A549 (cell line): ENCODE results near the gene PITPNC1. TPM values are rescaled to one million over a fixed set of nuclear protein-coding genes. Genes with fewer than 3 reads are reported as not detected.

ENCODE experiments used
- ATAC-seq, 2 experiments: fragments of 200-7000 bp in 1 of 2; fragments of >200 bp in 1 of 2; cut with Nextera tagmentation in 1 of 2; cut with Tn5 transposase in 1 of 2; 3 replicates each; pipeline versions ENCODE4 v1.8.0 to v1.9.1; 2018 to 2020; ENCODE audit warnings: mild to moderate bottlenecking in 1 of 2, moderate library complexity in 1 of 2
- CTCF ChIA-PET: fragments of 300-600 bp; sonication (Branson Sonifier 250); formaldehyde crosslinking; extraction: SDS; loops from one replicate; lab custom pipeline; 2021; ENCODE audit warnings: antibody characterized with exemption, inconsistent platforms; lab: Yijun Ruan, JAX
- POLR2A ChIA-PET: fragments of 350-600 bp; formaldehyde crosslinking; extraction: SDS; loops from one replicate; lab custom pipeline; 2021; ENCODE audit warnings: antibody characterized with exemption, inconsistent platforms; lab: Yijun Ruan, JAX
- DNase-seq, 2 experiments: peaks; one replicate each; pipeline versions ENCODE4 v3.0.0 to v3.0.0-alpha.2; 2011 to 2016; ENCODE audit warnings: low read depth in 1 of 2, low spot score in 1 of 2
- FAIRE-seq: peaks from 2 replicates; lab custom pipeline; 2011; peaks lifted over from hg19 to GRCh38; lab: Jason Lieb, UNC
- H3K27ac ChIP-seq, 2 experiments: fragments of >200 bp; sonication (Bioruptor Twin); formaldehyde crosslinking; 3 replicates each; pipeline ENCODE4 v1.5.1; 2016 to 2017
- H3K4me1 ChIP-seq: fragments of >200 bp; sonication (Bioruptor Twin); formaldehyde crosslinking; 3 replicates; pipeline ENCODE4 v1.6.1; 2016
- H3K4me2 ChIP-seq: fragments of >200 bp; sonication (Bioruptor Twin); formaldehyde crosslinking; 3 replicates; pipeline ENCODE4 v1.6.1; 2016
- H3K4me3 ChIP-seq: fragments of >200 bp; sonication (Bioruptor Twin); formaldehyde crosslinking; 3 replicates; pipeline ENCODE4 v1.5.1; 2016
- H3K9me3 ChIP-seq: fragments of >200 bp; sonication (Bioruptor Twin); formaldehyde crosslinking; 3 replicates; pipeline ENCODE4 v1.6.1; 2016
- BCL3 ChIP-seq: fragments of >200 bp; sonication (Bioruptor Twin); formaldehyde crosslinking; IDR thresholded peaks from 3 replicates; pipeline ENCODE4 v1.6.1; 2016
- CEBPB ChIP-seq, 2 experiments: fragments of >200 bp in 1 of 2; sonication (Bioruptor Twin) in 1 of 2; formaldehyde crosslinking in 1 of 2; IDR thresholded peaks; 2 replicates each; pipeline ENCODE4 v1.6.1; 2012 to 2016
- CHD2 ChIP-seq: fragments of 150-350 bp; IDR thresholded peaks from 2 replicates; pipeline ENCODE4 v1.6.1; 2014; ENCODE audit warnings: low read length; ENCODE audit not compliant: partially characterized antibody
- CTCF ChIP-seq: fragments of >200 bp; sonication (Bioruptor Twin); formaldehyde crosslinking; IDR thresholded peaks from 3 replicates; pipeline ENCODE4 v1.5.1; 2016
- EHMT2 ChIP-seq: fragments of 200-600 bp; sonication (generic); IDR thresholded peaks from 2 replicates; pipeline ENCODE4 v1.6.1; 2016; ENCODE audit warnings: antibody characterized with exemption, low read depth, mild to moderate bottlenecking, moderate library complexity
- ELK1 ChIP-seq: fragments of 150-350 bp; IDR thresholded peaks from 2 replicates; pipeline ENCODE4 v1.6.1; 2014; ENCODE audit warnings: low read depth, mild to moderate bottlenecking, low read length
- FOSL2 ChIP-seq, 2 experiments: fragments of 450-650 bp in 1 of 2; fragments of >200 bp in 1 of 2; sonication (Bioruptor Twin) in 1 of 2; formaldehyde crosslinking; IDR thresholded peaks; 2 replicates each; pipeline versions ENCODE4 v1.5.0 to v1.6.1; 2016 to 2020; ENCODE audit warnings: mild to moderate bottlenecking in 1 of 2, moderate library complexity in 1 of 2
- GATA3 ChIP-seq: IDR thresholded peaks from 2 replicates; pipeline ENCODE4 v1.6.1; 2012; ENCODE audit warnings: borderline replicate concordance
- HDAC2 ChIP-seq: fragments of 200-600 bp; sonication (generic); IDR thresholded peaks from 2 replicates; pipeline ENCODE4 v1.6.1; 2016
- JUN ChIP-seq, 2 experiments: fragments of >200 bp; sonication (Bioruptor Twin); formaldehyde crosslinking; IDR thresholded peaks; 2 replicates in 1 of 2; 3 replicates in 1 of 2; pipeline ENCODE4 v1.6.1; 2016 to 2017
- KDM5A ChIP-seq: fragments of 200-600 bp; sonication (generic); IDR thresholded peaks from 2 replicates; pipeline ENCODE4 v1.6.1; 2016; ENCODE audit warnings: antibody characterized with exemption, mild to moderate bottlenecking
- MAFK ChIP-seq: fragments of 450-650 bp; IDR thresholded peaks from 2 replicates; pipeline ENCODE4 v1.6.1; 2014; ENCODE audit not compliant: partially characterized antibody
- MAX ChIP-seq: IDR thresholded peaks from 2 replicates; pipeline ENCODE4 v1.6.1; 2012
- MAZ ChIP-seq: fragments of 150-350 bp; IDR thresholded peaks from 2 replicates; pipeline ENCODE4 v1.6.1; 2014; ENCODE audit warnings: antibody characterized with exemption, low read depth, low read length, borderline replicate concordance
- MYC ChIP-seq: IDR thresholded peaks from 2 replicates; pipeline ENCODE4 v1.6.1; 2012; ENCODE audit warnings: mild to moderate bottlenecking, inconsistent platforms, low read length, improper control_type of control experiment, borderline replicate concordance
- PBX3 ChIP-seq: IDR thresholded peaks from 2 replicates; pipeline ENCODE4 v1.6.1; 2012
- PHF8 ChIP-seq: fragments of 200-600 bp; sonication (generic); IDR thresholded peaks from 2 replicates; pipeline ENCODE4 v1.6.1; 2016; ENCODE audit warnings: low read depth, mild to moderate bottlenecking, antibody characterized with exemption, moderate library complexity, borderline replicate concordance
- POLR2A ChIP-seq: IDR thresholded peaks from 2 replicates; pipeline ENCODE4 v1.6.1; 2012; ENCODE audit warnings: mild to moderate bottlenecking, low read length
- POLR2AphosphoS2 ChIP-seq: conservative IDR thresholded peaks from 2 replicates; pipeline ENCODE4 v1.6.1; 2012; ENCODE audit warnings: low read length, improper control_type of control experiment, inconsistent platforms
- RAD21 ChIP-seq, 2 experiments: fragments of >200 bp in 1 of 2; sonication (Bioruptor Twin) in 1 of 2; formaldehyde crosslinking in 1 of 2; IDR thresholded peaks in 1 of 2; conservative IDR thresholded peaks in 1 of 2; 2 replicates in 1 of 2; 3 replicates in 1 of 2; pipeline ENCODE4 v1.6.1; 2012 to 2018; ENCODE audit warnings: inconsistent platforms in 1 of 2
- RCOR1 ChIP-seq: fragments of 150-350 bp; IDR thresholded peaks from 2 replicates; pipeline ENCODE4 v1.6.1; 2014; ENCODE audit warnings: antibody characterized with exemption, low read length, low read depth
- REST ChIP-seq: fragments of 200-600 bp; sonication (generic); IDR thresholded peaks from 2 replicates; pipeline ENCODE4 v1.6.1; 2016; ENCODE audit warnings: antibody characterized with exemption, mild to moderate bottlenecking, moderate library complexity
- RNF2 ChIP-seq: fragments of 200-600 bp; sonication (generic); IDR thresholded peaks from 2 replicates; pipeline ENCODE4 v1.6.1; 2016; ENCODE audit warnings: low read depth, mild to moderate bottlenecking, antibody characterized with exemption, moderate library complexity, borderline replicate concordance
- SMC3 ChIP-seq: fragments of >200 bp; sonication (Bioruptor Twin); formaldehyde crosslinking; IDR thresholded peaks from 3 replicates; pipeline ENCODE4 v1.6.1; 2018; ENCODE audit warnings: inconsistent platforms
- TFCP2L1 ChIP-seq: fragments of 250-450 bp; sonication (Bioruptor Pico); IDR thresholded peaks from 2 replicates; pipeline ENCODE4 v1.5.0; 2021; ENCODE audit warnings: mild to moderate bottlenecking
- ZFP36 ChIP-seq: fragments of 450-650 bp; IDR thresholded peaks from 2 replicates; pipeline ENCODE4 v1.6.1; 2014; ENCODE audit warnings: borderline replicate concordance; ENCODE audit not compliant: partially characterized antibody
- ZSCAN20 ChIP-seq: fragments of 250-450 bp; sonication (Bioruptor Pico); IDR thresholded peaks from 2 replicates; pipeline ENCODE4 v1.8.0; 2022; ENCODE audit warnings: mild to moderate bottlenecking, moderate library complexity
- WGBS: methylation state at CpG from one replicate; pipeline ENCODE4 v1.1.6; 2017; ENCODE audit errors: missing lambda C conversion rate; 5-methylcytosine and 5-hydroxymethylcytosine counted together
- polyA plus RNA-seq, 4 experiments: library from polyadenylated mRNA; depleted of rRNA in 3 of 4; stranded (reverse); fragments of >200 nt; fragmentation: RNase III in 1 of 4; extraction: RNeasy Plus Mini Kit Qiagen cat#74134 plus additional on column Dnase treatment in 1 of 4; gene quantifications; 2 replicates in 3 of 4; 3 replicates in 1 of 4; pipeline ENCODE4 v1.2.3, GENCODE V29; 2011 to 2017

The PITPNC1 gene
- polyA plus RNA-seq, 2 of the 4 experiments (the other 2 are of a cell fraction), result 3.7 to 11.2 TPM

- Histone ChIP-seq H3K4me1 (peaks cover 17% of the 10 kb centered on the region), H3K4me3 (peak within 1 kb of the TSS; percentile 73), H3K27ac (peak within 1 kb of the TSS; percentile 89 to 93), H3K9me3 (peaks cover 7% of the 10 kb centered on the region; the same call in 2 of the 3 replicates), H3K4me2 (peak within 1 kb of the TSS; percentile 99)
- WGBS, result 2% methylated on average over 49 of the region's 49 CpGs
- FAIRE-seq (peak; percentile 98), ATAC-seq (peak; percentile 99), DNase-seq (peak; percentile 97 to 100)
- ChIA-PET POLR2A (interaction anchor here (0.5 to 1.2 kb wide), 8 partner anchors 8 to 110 kb away, joined by 3 to 8 read pairs (median 4); partner anchors contain the start of gene BPTF), CTCF (interaction anchor here (0.6 to 4.8 kb wide), 26 partner anchors 8 to 561 kb away, joined by 3 to 37 read pairs (median 4); partner anchors contain the start of gene BPTF)
- TF ChIP-seq CTCF (peak; percentile 89), KDM5A (peak; percentile 97), ZSCAN20 (CRISPR knock-in tag) (no peak), MAX (peak; percentile 88), RNF2 (no peak), BCL3 (peak; percentile 98), PHF8 (peak; percentile 74), SMC3 (peak; percentile 82), HDAC2 (peak; percentile 93; the same call in 1 of the 2 replicates), CHD2 (peak; percentile 97), ZFP36 (no peak), TFCP2L1 (CRISPR knock-in tag) (no peak), PBX3 (peak; percentile 64; the same call in 1 of the 2 replicates), RCOR1 (0 out of 2 replicates have a peak, but pooled peaks have one; percentile 1), REST (peak; percentile 97), FOSL2 (IDR thresholded peaks at IDR 0.05) (no peak), FOSL2 (CRISPR knock-in tag; IDR thresholded peaks at IDR 0.05) (peak; percentile 15; the same call in 1 of the 2 replicates), ELK1 (no peak), RAD21 (conservative IDR thresholded peaks at IDR 0.05 in 1 of 2, IDR thresholded peaks at IDR 0.05 in 1 of 2) (peak; percentile 50 to 69), MAZ (peak; percentile 78; the same call in 1 of the 2 replicates), MAFK (peak; percentile 37), GATA3 (peak; percentile 81), POLR2AphosphoS2 (no peak), CEBPB (IDR thresholded peaks at IDR 0.05) (peak; percentile 30 to 84; a peak in 1 of 4 replicates), EHMT2 (no peak), MYC (peak; percentile 71), JUN (IDR thresholded peaks at IDR 0.05) (peak; percentile 95), POLR2A (peak; percentile 91)
Observed at GRCh38 chr17:67717624-67718324, 340.7 kb downstream of the PITPNC1 start, which contains the start of gene NOL11. Gene NOL11 (plus strand): TSS chr17:67717936. CDS start chr17:67717948, 12 bp downstream.
